Glomerular visceral epithelial cell (primary cell): ENCODE measurements around the gene PPP1R3A.

Experiments used
- DNase-seq: peaks from one replicate; pipeline ENCODE4 v3.0.0-alpha.2; 2016; ENCODE audit errors: extremely low spot score

Gene PPP1R3A

GRCh38 chr7:113878394-113878992, 40.3 kb downstream of the PPP1R3A start:
- no peak for DNase-seq

- DNase-seq = no peak
Measured at GRCh38 chr7:113875224-113875623, 43.6 kb downstream of the PPP1R3A start.

- peak; percentile 13 for DNase-seq
Measured at GRCh38 chr7:113873554-113874151, 45.2 kb downstream of the PPP1R3A start.

GRCh38 chr7:113872981-113873380, 45.8 kb downstream of the PPP1R3A start:
- DNase-seq = no peak

DNA sequence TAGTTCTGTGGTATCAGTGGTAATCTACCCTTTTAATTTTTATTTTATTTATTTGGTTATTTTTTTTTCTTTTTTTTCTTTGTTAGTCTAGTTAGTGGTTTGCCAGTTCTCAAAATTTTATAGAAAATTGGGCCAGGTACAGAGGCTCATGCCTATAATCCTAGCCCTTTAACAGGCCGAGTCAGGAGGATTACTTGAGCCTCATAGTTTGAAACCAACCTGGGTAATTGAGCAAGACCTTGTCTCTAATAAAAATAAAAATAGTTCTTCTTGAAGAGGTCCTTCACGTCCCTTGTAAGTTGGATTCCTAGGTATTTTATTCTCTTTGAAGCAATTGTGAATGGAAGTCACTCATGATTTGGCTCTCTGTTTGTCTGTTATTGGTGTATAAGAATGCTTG, 51.5 kb downstream of the PPP1R3A start:
- no peak for DNase-seq

GRCh38 chr7:113856010-113856409, 62.8 kb downstream of the PPP1R3A start:
- no peak for DNase-seq

DNA sequence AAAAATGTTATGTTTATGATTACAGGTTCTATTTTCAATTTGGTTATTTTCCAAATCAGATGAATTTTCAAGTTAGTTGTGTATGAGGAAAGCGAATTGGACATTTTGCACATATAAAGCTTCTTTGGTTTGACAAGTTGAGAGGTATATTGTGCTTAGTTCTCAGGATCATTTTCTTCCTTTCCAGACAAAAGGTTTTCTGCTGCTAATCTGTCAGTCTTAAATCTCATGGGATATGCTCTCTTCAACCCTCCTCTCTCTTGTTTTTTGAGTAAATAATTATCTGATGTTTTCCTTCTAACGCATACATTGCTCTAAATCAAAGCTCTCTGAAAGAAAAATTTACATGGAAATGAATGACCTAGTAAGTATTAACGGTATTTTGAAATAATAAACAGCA, 77.9 kb downstream of the PPP1R3A start:
- DNase-seq = no peak

GRCh38 chr7:113835367-113835766, 83.4 kb downstream of the PPP1R3A start:
- DNase-seq = no peak

- DNase-seq = no peak
Measured at GRCh38 chr7:113832196-113832745, 86.5 kb downstream of the PPP1R3A start.

GRCh38 chr7:113831556-113831955, 87.3 kb downstream of the PPP1R3A start:
- DNase-seq = no peak

GRCh38 chr7:113828581-113828980, 90.2 kb downstream of the PPP1R3A start:
- no peak for DNase-seq
